NT2/D1 (cell line): ENCODE results near the gene RPH3AL.

Source experiments
- YY1 ChIP-seq: IDR thresholded peaks from 2 replicates; pipeline ENCODE4 v1.6.1; 2011; ENCODE audit not compliant: insufficient read length, insufficient read depth
- ZNF274 ChIP-seq: IDR thresholded peaks from 2 replicates; pipeline ENCODE4 v1.6.1; 2011; ENCODE audit warnings: mild to moderate bottlenecking, low read depth, low read length

DNA sequence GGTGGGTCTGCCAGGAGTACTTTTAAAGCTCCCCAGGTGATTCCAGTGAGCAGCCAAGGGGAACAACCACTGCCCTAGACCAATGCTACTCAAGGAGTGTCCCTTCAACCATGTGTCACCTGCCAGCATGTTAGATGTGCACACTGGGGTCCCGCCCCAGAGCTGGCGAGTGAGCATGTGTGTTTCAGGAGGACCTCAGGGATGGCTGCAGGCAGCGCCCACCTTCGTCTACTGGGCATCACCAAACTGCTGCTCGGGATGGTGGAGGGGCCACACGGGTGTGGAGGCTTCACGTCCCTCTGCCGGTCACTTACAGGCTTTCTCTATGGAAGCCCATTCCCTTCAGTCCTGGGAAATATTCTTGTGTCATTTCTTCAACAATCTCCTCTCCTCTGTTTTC is 142.2 kb downstream of the RPH3AL start:
- TF ChIP-seq YY1 (no peak), ZNF274 (no peak)
